Ishikawa (cell line): ENCODE data around the gene TSPYL6.

Experiments used
- CEBPB ChIP-seq: IDR thresholded peaks from 2 replicates; pipeline ENCODE4 v1.6.1; 2012
- CREB1 ChIP-seq: IDR thresholded peaks from 2 replicates; pipeline ENCODE4 v1.6.1; 2012; ENCODE audit warnings: low read depth
- EGR1 ChIP-seq: IDR thresholded peaks from 2 replicates; pipeline ENCODE4 v1.6.1; 2012
- EP300 ChIP-seq: IDR thresholded peaks from 2 replicates; pipeline ENCODE4 v1.6.1; 2012; ENCODE audit warnings: borderline replicate concordance
- FOXM1 ChIP-seq: IDR thresholded peaks from 2 replicates; pipeline ENCODE4 v1.6.1; 2012; ENCODE audit warnings: low read depth, borderline replicate concordance
- NFIC ChIP-seq: IDR thresholded peaks from 2 replicates; pipeline ENCODE4 v1.6.1; 2012
- RAD21 ChIP-seq: IDR thresholded peaks from 2 replicates; pipeline ENCODE4 v1.6.1; 2012; ENCODE audit warnings: low read depth
- TAF1 ChIP-seq: IDR thresholded peaks from 2 replicates; pipeline ENCODE4 v1.6.1; 2012; ENCODE audit warnings: low read depth, mild to moderate bottlenecking
- TCF12 ChIP-seq: IDR thresholded peaks from 2 replicates; pipeline ENCODE4 v1.6.1; 2012; ENCODE audit warnings: low read depth
- TEAD4 ChIP-seq: IDR thresholded peaks from 2 replicates; pipeline ENCODE4 v1.6.1; 2012
- YY1 ChIP-seq: IDR thresholded peaks from 2 replicates; pipeline ENCODE4 v1.6.1; 2012; ENCODE audit warnings: low read depth
- ZBTB7A ChIP-seq: IDR thresholded peaks from 2 replicates; pipeline ENCODE4 v1.6.1; 2012; ENCODE audit warnings: low read depth
- TF ChIP-seq, protein P1 (sequence below): IDR thresholded peaks from 2 replicates; pipeline ENCODE4 v1.6.1; 2012
- TF ChIP-seq, protein P2 (sequence below): IDR thresholded peaks from 2 replicates; pipeline ENCODE4 v1.6.1; 2012; ENCODE audit warnings: low read depth, mild to moderate bottlenecking
- TF ChIP-seq, protein P3 (sequence below): IDR thresholded peaks from 2 replicates; pipeline ENCODE4 v1.6.1; 2012

Gene TSPYL6

DNA sequence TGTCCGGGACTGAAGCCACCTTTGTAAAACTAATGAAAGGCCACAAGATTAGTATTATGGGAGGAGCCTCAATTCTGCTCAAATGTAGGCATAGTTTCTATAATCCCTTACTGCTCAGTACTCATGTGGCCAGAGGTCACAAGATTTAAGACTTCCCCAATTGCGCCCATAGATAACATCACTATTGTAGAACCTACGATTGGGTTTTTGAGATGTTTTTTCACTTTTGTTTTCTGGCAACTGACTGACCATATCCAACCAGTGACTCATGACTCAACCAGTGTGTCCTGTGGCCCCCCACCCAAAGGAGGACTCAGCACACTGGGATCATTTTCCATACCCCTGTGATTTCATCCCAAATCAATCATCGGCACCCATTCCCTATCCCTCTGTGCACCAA lies 15.2 kb upstream of the TSPYL6 start:
- TF ChIP-seq NFIC (no peak), CREB1 (no peak), CEBPB (no peak), EGR1 (no peak), EP300 (no peak), TCF12 (no peak), RAD21 (no peak), TAF1 (no peak), ZBTB7A (no peak), TEAD4 (no peak), YY1 (no peak), FOXM1 (no peak)
- TF ChIP-seq, protein P1, sequence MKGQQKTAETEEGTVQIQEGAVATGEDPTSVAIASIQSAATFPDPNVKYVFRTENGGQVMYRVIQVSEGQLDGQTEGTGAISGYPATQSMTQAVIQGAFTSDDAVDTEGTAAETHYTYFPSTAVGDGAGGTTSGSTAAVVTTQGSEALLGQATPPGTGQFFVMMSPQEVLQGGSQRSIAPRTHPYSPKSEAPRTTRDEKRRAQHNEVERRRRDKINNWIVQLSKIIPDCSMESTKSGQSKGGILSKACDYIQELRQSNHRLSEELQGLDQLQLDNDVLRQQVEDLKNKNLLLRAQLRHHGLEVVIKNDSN: no peak
- TF ChIP-seq, protein P2, sequence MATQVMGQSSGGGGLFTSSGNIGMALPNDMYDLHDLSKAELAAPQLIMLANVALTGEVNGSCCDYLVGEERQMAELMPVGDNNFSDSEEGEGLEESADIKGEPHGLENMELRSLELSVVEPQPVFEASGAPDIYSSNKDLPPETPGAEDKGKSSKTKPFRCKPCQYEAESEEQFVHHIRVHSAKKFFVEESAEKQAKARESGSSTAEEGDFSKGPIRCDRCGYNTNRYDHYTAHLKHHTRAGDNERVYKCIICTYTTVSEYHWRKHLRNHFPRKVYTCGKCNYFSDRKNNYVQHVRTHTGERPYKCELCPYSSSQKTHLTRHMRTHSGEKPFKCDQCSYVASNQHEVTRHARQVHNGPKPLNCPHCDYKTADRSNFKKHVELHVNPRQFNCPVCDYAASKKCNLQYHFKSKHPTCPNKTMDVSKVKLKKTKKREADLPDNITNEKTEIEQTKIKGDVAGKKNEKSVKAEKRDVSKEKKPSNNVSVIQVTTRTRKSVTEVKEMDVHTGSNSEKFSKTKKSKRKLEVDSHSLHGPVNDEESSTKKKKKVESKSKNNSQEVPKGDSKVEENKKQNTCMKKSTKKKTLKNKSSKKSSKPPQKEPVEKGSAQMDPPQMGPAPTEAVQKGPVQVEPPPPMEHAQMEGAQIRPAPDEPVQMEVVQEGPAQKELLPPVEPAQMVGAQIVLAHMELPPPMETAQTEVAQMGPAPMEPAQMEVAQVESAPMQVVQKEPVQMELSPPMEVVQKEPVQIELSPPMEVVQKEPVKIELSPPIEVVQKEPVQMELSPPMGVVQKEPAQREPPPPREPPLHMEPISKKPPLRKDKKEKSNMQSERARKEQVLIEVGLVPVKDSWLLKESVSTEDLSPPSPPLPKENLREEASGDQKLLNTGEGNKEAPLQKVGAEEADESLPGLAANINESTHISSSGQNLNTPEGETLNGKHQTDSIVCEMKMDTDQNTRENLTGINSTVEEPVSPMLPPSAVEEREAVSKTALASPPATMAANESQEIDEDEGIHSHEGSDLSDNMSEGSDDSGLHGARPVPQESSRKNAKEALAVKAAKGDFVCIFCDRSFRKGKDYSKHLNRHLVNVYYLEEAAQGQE: no peak
- TF ChIP-seq, protein P3, sequence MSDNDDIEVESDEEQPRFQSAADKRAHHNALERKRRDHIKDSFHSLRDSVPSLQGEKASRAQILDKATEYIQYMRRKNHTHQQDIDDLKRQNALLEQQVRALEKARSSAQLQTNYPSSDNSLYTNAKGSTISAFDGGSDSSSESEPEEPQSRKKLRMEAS: no peak

DNA sequence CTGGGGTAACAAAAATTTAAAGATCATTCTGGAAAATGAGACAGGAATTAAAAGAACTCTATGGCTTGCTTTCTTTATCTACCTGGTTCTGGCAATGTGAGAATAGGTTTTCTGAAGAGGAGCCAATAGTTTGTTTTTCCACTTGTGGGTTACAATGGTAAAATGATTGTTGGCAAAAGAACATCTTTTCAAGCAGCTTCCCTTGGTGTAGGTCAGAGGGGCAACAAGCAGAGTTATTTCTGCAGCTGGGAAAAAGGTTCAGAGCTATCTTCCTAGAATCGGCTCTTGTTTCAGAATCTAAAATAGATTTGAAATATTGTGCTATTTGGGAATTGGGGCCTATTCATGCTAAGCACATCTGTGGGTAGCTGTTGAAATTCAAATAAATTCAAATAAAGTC lies 11.5 kb upstream of the TSPYL6 start:
- TF ChIP-seq TEAD4 (no peak), RAD21 (no peak)
- TF ChIP-seq, protein P2: no peak

DNA sequence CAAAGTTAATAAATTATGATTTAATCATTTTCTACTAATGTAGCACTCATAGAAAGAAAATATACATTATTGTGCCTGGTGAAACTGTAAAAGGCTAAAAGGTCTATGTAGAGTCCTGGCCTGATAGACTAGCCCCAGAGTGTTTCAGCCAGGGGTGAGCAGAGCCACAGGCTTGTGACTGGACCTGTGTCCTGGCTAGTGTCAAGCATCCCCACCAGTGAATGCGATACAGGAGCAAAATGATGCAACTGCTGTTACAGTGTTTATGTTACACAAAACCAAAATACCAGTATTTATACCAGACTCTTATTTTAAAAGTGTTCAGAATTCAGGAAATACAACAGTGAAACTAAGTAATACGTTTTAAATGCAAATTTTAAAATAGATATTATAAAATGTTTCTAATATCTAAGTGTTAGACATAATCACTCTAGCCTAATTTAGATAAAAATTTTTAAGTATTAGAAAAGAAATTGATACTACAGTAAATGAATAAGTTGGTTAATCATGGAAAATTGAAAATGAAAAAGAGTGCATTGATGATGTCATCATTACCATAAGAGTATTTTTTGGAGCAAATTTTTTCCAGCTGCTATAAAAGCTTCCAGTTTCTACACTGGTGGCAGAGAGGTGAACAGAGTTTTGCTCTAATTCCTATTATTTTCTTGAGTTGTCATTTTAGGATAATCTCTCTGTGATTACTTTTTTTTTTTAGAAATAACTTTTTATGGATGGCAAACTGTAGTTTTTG lies 6.2 kb upstream of the TSPYL6 start:
- no peak for TF ChIP-seq CREB1
- no peak for TF ChIP-seq NFIC

- no peak for TF ChIP-seq CREB1
- no peak for TF ChIP-seq CEBPB
- TF ChIP-seq, protein P2: no peak
- no peak for TF ChIP-seq ZBTB7A
- TF ChIP-seq, protein P3: no peak
- TF ChIP-seq EGR1: no peak
- TF ChIP-seq EP300: no peak
- TF ChIP-seq FOXM1: no peak
- TF ChIP-seq TEAD4: no peak
- no peak for TF ChIP-seq RAD21
- TF ChIP-seq, protein P1: no peak
- TF ChIP-seq TCF12: no peak
These were observed 5.5 kb upstream of the TSPYL6 start for GRCh38 chr2:54261537-54261936.

GRCh38 chr2:54260241-54260595 lies 4.2 kb upstream of the TSPYL6 start:
- TF ChIP-seq EGR1: no peak
- no peak for TF ChIP-seq NFIC
- no peak for TF ChIP-seq EP300
- TF ChIP-seq, protein P2: no peak
- TF ChIP-seq FOXM1: no peak
- TF ChIP-seq, protein P3: no peak
- no peak for TF ChIP-seq CEBPB
- TF ChIP-seq RAD21: no peak
- no peak for TF ChIP-seq ZBTB7A
- TF ChIP-seq, protein P1: no peak
- no peak for TF ChIP-seq TCF12
- no peak for TF ChIP-seq YY1
- TF ChIP-seq CREB1: no peak
